Measurements from ENCODE around the gene LRPPRC. TPM values are rescaled to one million over a fixed set of nuclear protein-coding genes. Genes with fewer than 3 reads are reported as not detected.

Gene LRPPRC
- polyA plus RNA-seq, 3 donors, result 114 to 131 (median 115) TPM

Other genes starting within 250 kb of the LRPPRC start
- gene DYNC2LI1, start 221.9 kb downstream of the LRPPRC start, polyA plus RNA-seq (ENCODE audit: insufficient read length in 3 of 3), result 10 to 100 TPM; 77.1 to 99.1 (median 84.2) TPM
- gene ABCG5, start 157.2 kb downstream of the LRPPRC start, polyA plus RNA-seq (ENCODE audit: insufficient read length in 3 of 3), result under 1 TPM; 0.31 to 0.55 (median 0.50) TPM
- 1 to 10 TPM in 1 of 3 donors, under 1 TPM in 2; 0.75 to 1.2 (median 0.79) TPM for gene ABCG8, start 157.0 kb downstream of the LRPPRC start, polyA plus RNA-seq (ENCODE audit: insufficient read length in 3 of 3)
- gene PPM1B, start 172.9 kb upstream of the LRPPRC start, polyA plus RNA-seq (ENCODE audit: insufficient read length in 3 of 3), result 10 to 100 TPM; 84.3 to 90.3 (median 88.1) TPM

Measured in right renal cortex interstitium (tissue), 3 donors.